Measurements from ENCODE around the gene EPHA8.

GRCh38 chr1:22517956-22518355, 45.3 kb upstream of the EPHA8 start:
- no peak for TF ChIP-seq CTCF (conservative IDR thresholded peaks at IDR 0.05)
- TF ChIP-seq ZFX (IDR thresholded peaks at IDR 0.05), result no peak

Data from C4-2B (cell line).